H1 (cell line): ENCODE results near the gene RIC8A.

Source experiments
- ASH2L ChIP-seq: fragments of 200-600, 300-600 bp; sonication (generic); IDR thresholded peaks from one replicate; pipeline ENCODE4 v1.7.1; 2017; ENCODE audit warnings: low read length
- CEBPB ChIP-seq: IDR thresholded peaks from 2 replicates; pipeline ENCODE4 v1.6.1; 2012; ENCODE audit warnings: low read depth, low read length
- EP300 ChIP-seq, 2 experiments: IDR thresholded peaks; 1 replicate in 1 of 2; 2 replicates in 1 of 2; pipeline ENCODE4 v1.6.1; 2011 to 2012; ENCODE audit warnings: low read depth in 2 of 2, low read length in 2 of 2, mild to moderate bottlenecking in 2 of 2, borderline replicate concordance in 1 of 2, inconsistent platforms in 1 of 2, moderate library complexity in 1 of 2
- GABPA ChIP-seq: IDR thresholded peaks from 2 replicates; pipeline ENCODE4 v1.6.1; 2011; ENCODE audit warnings: mild to moderate bottlenecking, low read length, moderate library complexity, borderline replicate concordance; ENCODE audit not compliant: insufficient read depth
- JUND ChIP-seq: IDR thresholded peaks from 2 replicates; pipeline ENCODE4 v1.6.1; 2011; ENCODE audit warnings: mild to moderate bottlenecking, improper control_type of control experiment, low read length
- KDM4A ChIP-seq: IDR thresholded peaks from one replicate; pipeline ENCODE4 v1.7.1; 2012; ENCODE audit warnings: low read depth, mild to moderate bottlenecking, moderate library complexity, low read length, inconsistent platforms; ENCODE audit not compliant: severe bottlenecking
- KDM5A ChIP-seq: fragments of 200-600 bp; IDR thresholded peaks from 2 replicates; pipeline ENCODE4 v1.7.1; 2012; ENCODE audit warnings: mild to moderate bottlenecking, low read length, inconsistent platforms, mixed read lengths
- NRF1 ChIP-seq: IDR thresholded peaks from 2 replicates; pipeline ENCODE4 v1.6.1; 2011; ENCODE audit warnings: mild to moderate bottlenecking, low read depth, low read length, improper control_type of control experiment
- POLR2AphosphoS5 ChIP-seq: IDR thresholded peaks from 2 replicates; pipeline ENCODE4 v1.6.1; 2011; ENCODE audit warnings: low read depth, low read length
- RAD21 ChIP-seq, 2 experiments: IDR thresholded peaks in 1 of 2; conservative IDR thresholded peaks in 1 of 2; 2 replicates each; pipeline ENCODE4 v1.6.1; 2011; ENCODE audit warnings: low read depth in 2 of 2, low read length in 2 of 2, improper control_type of control experiment in 1 of 2, inconsistent platforms in 1 of 2, mild to moderate bottlenecking in 1 of 2, moderate library complexity in 1 of 2
- SP2 ChIP-seq: IDR thresholded peaks from 2 replicates; pipeline ENCODE4 v1.6.1; 2012; ENCODE audit warnings: mild to moderate bottlenecking, low read length, inconsistent platforms
- SP4 ChIP-seq: IDR thresholded peaks from 2 replicates; pipeline ENCODE4 v1.6.1; 2012; ENCODE audit warnings: low read length, inconsistent platforms
- TAF1 ChIP-seq: IDR thresholded peaks from 2 replicates; pipeline ENCODE4 v1.6.1; 2011; ENCODE audit warnings: mild to moderate bottlenecking, low read depth, low read length
- TF ChIP-seq, protein P1 (sequence below), 3 experiments: IDR thresholded peaks; 1 replicate in 2 of 3; 2 replicates in 1 of 3; pipeline versions ENCODE4 v1.5.1 to v1.6.1; 2011; ENCODE audit warnings: low read length in 3 of 3, mild to moderate bottlenecking in 3 of 3, inconsistent platforms in 2 of 3, low read depth in 1 of 3, moderate library complexity in 1 of 3; ENCODE audit not compliant: insufficient read depth in 1 of 3; ENCODE audit errors: control extremely low read depth in 1 of 3

DNA sequence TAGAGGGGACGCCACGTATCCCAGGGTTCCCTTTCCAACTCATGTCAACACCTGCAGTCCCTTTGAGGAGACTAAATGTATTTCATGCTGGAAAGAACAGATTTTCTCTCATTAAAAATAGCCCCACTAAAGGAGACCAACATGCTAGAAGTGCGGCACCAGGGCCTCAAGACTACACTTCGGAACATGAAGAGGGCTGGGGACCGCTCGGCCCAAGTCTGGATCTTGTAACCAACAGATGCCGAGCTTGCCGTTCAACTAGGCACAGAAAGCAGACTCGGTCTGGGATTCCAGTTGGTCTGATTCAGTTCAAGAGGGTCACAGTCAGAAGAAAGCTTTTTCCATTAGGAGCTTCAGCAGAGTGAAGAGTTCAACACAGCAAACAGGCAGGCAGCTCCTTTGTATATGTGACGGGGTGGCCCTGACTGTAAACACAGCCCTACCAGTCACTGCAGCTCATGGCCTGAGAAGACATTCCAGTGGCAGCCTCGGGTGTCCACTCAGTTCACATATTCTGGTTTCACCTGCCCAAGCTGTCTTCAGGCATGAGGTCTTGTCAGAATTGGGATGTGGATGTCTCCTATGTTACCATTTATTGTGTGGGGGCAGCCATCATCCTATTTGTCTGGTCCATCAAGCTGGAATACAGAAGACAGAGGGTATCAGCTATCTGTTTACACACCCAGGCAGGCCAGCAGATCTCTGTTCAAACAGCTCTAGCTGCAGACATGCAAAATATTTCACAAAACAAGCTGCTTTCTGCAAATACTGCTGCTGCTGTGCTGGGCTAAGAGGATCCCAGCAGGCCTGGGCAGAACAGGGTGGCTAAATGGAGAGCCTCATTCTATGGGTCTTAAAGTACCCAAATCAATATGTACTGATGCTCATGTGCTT lies 8.8 kb downstream of the RIC8A start:
- no peak for TF ChIP-seq SP4
- TF ChIP-seq POLR2AphosphoS5, result no peak
- no peak for TF ChIP-seq GABPA
- no peak for TF ChIP-seq NRF1
- no peak for TF ChIP-seq KDM5A
- TF ChIP-seq KDM4A, result no peak
- no peak for TF ChIP-seq RAD21 (IDR thresholded peaks at IDR 0.05 in 1 of 2, conservative IDR thresholded peaks at IDR 0.05 in 1 of 2; ENCODE audit: low read depth in 2 of 2, low read length in 2 of 2)
- no peak for TF ChIP-seq CEBPB
- TF ChIP-seq, protein P1, sequence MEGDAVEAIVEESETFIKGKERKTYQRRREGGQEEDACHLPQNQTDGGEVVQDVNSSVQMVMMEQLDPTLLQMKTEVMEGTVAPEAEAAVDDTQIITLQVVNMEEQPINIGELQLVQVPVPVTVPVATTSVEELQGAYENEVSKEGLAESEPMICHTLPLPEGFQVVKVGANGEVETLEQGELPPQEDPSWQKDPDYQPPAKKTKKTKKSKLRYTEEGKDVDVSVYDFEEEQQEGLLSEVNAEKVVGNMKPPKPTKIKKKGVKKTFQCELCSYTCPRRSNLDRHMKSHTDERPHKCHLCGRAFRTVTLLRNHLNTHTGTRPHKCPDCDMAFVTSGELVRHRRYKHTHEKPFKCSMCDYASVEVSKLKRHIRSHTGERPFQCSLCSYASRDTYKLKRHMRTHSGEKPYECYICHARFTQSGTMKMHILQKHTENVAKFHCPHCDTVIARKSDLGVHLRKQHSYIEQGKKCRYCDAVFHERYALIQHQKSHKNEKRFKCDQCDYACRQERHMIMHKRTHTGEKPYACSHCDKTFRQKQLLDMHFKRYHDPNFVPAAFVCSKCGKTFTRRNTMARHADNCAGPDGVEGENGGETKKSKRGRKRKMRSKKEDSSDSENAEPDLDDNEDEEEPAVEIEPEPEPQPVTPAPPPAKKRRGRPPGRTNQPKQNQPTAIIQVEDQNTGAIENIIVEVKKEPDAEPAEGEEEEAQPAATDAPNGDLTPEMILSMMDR (IDR thresholded peaks at IDR 0.05; ENCODE audit: control extremely low read depth in 1 of 3, insufficient read depth in 1 of 3, low read depth in 1 of 3, low read length in 3 of 3), result no peak
- no peak for TF ChIP-seq JUND
- TF ChIP-seq TAF1, result no peak
- no peak for TF ChIP-seq EP300 (IDR thresholded peaks at IDR 0.05; ENCODE audit: borderline replicate concordance in 1 of 2, low read depth in 2 of 2, low read length in 2 of 2)
- no peak for TF ChIP-seq SP2
- TF ChIP-seq ASH2L, result no peak
